Measurements from ENCODE around the gene TMEM233.

TMEM233 gene

DNA sequence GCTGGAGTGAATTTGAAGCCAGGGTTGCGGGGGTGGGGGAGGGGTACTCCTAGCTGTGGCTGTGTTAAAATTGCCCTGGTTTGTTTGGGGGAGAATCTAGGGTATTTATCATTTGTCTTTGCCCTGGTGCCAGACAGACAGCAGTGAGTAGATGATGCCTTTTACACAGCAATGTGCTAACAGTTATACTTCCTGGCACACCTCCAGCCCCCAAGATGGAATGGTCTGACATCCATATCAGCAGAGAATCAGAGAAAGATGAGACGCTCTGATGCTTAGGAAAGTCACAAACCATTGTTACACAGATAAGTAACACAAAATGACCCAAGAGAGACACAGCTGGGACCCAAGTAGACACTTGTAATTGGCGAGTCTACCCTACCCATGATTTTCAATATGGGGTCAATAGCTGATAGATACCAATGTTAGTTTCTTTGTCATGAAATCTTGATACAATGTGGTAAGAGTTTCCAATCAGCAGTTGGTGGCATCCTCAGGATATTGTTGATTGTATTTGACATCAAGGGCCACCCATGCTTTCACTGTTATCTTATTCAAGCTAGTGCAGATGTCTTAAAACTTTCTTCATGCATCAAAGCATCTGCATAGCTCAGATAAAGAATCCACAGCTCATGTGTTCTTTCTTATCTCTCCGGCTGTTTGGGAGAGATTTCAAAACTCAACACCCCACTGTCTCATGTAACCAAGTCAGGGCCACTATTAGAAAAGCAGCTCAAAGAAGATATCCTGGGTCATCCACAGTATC, 71.8 kb downstream of the TMEM233 start:
- DNase-seq (ENCODE audit: extremely low read depth, low read depth), result no peak
- no peak overlapping the region for H3K4me3 ChIP-seq (replicated peaks; ENCODE audit: low read depth, low read length)
- no peak for TF ChIP-seq CTCF (IDR thresholded peaks at IDR 0.05; ENCODE audit: low read depth, low read length, missing control alignments)

GRCh38 chr12:119666226-119666795, 72.7 kb downstream of the TMEM233 start:
- no peak for TF ChIP-seq CTCF (IDR thresholded peaks at IDR 0.05; ENCODE audit: low read depth, low read length, missing control alignments)
- DNase-seq (ENCODE audit: extremely low read depth, low read depth), result no peak
- no peak overlapping the region for H3K4me3 ChIP-seq (replicated peaks; ENCODE audit: low read depth, low read length)

DNA sequence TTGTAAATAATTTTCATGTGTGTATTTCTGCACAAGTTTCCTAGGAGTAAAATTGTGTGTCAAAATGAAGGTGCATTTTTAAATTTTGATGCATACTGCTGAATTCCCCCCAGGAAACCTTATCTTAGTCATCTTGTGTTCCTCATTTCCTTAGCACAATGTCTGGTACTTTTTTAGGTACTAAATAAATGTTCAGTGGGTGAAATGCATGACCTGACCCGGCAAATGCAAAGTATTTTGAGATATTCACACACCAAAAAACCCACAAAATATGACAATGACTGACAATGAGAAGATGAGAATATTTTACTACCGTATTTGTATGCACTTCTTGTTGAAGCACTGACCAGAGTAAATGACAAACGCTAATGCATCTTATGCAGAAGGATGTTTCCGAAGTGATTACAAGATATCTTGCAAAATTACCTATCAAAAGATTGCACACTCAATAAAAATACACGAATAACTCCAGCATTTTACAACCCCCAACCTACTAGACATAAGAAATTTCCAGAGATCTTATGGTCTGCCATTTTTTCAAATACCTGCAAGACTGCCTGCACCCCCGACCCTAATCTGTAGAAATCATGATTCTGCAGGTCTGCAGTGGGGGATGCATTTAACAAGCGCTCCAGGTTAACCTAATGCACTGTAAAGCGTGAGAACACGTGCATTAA, 73.5 kb downstream of the TMEM233 start:
- DNase-seq (ENCODE audit: extremely low read depth, low read depth), result no peak
- TF ChIP-seq CTCF (IDR thresholded peaks at IDR 0.05; ENCODE audit: low read depth, low read length, missing control alignments), result no peak
- peak overlapping the region; percentile 81 for H3K4me3 ChIP-seq (replicated peaks; ENCODE audit: low read depth, low read length)

DNA sequence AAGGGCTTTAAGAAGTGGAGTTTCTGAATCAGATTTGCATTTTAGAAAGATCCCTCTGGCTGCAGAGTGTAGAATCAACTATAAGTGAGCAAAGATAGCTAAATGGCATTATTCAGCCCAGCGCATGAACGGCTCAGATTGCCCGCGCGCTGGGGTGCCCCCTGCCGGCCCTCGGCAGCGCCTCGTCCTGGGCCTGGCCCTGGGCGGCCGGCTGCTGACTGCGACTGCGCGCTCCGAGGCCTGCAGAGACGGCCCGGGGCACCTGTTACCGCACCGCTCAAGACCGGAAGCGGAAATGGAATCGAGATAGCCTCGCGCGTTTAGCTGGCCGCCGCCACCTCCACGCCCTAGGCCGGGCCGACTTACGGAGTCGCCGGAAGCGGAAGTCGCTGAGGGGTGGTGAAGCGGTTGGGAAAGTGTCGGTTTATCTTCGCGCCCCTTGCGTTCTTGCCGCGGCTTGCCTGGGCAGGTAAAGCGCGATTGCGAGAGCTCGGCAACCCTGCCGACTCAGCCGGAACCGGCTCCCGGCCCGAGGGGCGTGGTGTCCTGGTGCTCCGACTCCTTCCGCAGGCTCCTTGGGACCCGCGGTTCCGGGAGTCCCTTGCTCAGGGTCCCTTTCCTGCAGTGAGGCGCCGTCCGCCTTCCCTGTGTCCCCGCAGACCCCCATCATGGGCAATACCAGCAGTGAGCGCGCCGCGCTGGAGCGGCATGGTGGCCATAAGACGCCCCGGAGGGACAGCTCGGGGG, 74.2 kb downstream of the TMEM233 start, which contains the start of gene PRKAB1:
Gene PRKAB1 (plus strand): TSS at position 557 of the 747 bp plus-strand sequence. CDS start 112 bp downstream, at position 669.
- peak; percentile 93 for DNase-seq (ENCODE audit: extremely low read depth, low read depth)
- peak within 1 kb of the TSS; percentile 81 for H3K4me3 ChIP-seq (replicated peaks; ENCODE audit: low read depth, low read length)
- peak; percentile 97 for TF ChIP-seq CTCF (IDR thresholded peaks at IDR 0.05; ENCODE audit: low read depth, low read length, missing control alignments)

DNA sequence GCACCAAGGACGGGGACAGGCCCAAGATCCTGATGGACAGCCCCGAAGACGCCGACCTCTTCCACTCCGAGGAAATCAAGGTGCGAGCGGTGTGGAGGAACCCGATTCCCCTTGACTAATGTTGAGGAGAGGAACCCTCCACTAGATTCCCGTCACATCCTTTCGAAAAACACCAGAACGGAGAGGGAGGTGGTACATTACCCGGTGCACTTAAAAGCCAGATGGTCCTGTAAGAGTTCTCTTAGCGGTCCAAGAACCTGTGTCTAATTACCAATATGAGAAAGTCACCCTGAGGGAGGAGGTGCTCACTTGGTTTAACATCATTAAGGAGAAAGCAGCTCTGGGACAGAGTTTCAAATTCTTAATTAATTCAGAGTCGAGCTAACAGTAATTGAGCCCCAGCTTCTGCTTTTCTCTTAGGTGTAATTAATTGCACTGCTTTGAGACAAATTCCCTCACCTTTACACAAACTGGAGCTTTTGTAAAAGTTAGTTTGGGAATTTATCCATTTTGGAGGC, 74.8 kb downstream of the TMEM233 start:
- no peak for TF ChIP-seq CTCF (IDR thresholded peaks at IDR 0.05; ENCODE audit: low read depth, low read length, missing control alignments)
- H3K4me3 ChIP-seq (replicated peaks; ENCODE audit: low read depth, low read length), result peak overlapping the region; percentile 81
- DNase-seq (ENCODE audit: extremely low read depth, low read depth), result no peak

DNA sequence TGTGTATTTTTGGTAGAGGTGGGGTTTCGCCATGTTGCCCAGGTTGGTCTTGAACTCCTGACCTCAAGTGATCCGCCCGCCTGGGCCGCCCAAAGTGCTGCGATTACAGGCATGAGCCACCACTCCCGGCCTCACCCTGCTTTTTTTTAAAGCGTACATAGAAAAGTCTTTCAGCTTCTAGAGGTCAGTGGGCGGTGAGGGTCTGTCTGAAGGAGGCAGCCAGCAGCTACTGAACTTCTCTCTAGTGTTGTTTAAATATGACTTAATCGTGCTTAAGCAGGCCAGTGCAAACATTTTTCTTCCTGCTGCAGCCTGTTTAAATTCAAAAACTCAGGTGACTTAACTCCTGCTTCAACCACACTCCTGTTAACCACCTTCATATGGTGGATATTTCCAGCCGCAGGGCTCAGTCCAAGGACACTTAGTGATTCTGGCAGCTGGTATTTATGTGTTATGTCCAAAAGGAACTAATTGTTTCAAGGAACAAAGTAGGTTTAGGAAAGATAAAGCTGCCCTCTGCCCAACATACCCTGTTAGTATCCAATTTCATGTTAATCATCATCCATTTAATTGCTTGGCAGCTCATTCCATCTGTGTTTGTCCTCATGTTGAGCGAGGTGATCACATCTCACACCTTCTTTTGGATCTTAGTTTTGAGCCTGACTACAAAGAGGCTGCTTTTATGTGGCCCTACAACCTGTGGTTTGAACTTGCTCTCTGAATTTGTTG, 76.3 kb downstream of the TMEM233 start:
- peak overlapping the region; percentile 81 for H3K4me3 ChIP-seq (replicated peaks; ENCODE audit: low read depth, low read length)
- TF ChIP-seq CTCF (IDR thresholded peaks at IDR 0.05; ENCODE audit: low read depth, low read length, missing control alignments), result no peak
- DNase-seq (ENCODE audit: extremely low read depth, low read depth), result no peak

Data from HFF-Myc (cell line).